Activated CD4-positive, CD25-positive, alpha-beta regulatory T cell treated with anti-CD3 and anti-CD28 coated beads, Interleukin-2, amount 50 U/mL, for 24 hours (primary cell): Measurements from ENCODE around the gene MGME1.

ENCODE experiments used
- ATAC-seq, 2 donors: fragments of 150-1000 bp; cut with Tn5 transposase; one replicate each; pipeline ENCODE4 v1.10.0; 2021; ENCODE audit warnings: mild to moderate bottlenecking in 1 of 2, moderate library complexity in 1 of 2

The MGME1 gene

DNA sequence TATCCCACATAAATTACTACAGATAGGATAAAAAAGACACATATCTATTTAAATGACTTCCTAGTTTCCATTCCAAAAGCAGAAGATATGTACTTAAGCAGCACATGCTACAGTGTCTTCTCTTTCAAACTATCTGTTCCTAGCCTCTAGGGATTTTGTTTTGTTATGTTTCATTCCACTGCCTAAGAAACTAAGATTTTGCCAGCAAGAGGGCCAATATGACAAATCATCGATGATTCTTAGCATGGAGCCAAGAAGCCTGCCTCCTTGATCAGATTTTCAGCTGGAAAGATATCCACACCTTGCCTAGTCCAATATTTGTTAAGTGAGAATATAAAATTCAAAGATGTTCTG is 7.3 kb upstream of the MGME1 start:
- no peak for ATAC-seq

DNA sequence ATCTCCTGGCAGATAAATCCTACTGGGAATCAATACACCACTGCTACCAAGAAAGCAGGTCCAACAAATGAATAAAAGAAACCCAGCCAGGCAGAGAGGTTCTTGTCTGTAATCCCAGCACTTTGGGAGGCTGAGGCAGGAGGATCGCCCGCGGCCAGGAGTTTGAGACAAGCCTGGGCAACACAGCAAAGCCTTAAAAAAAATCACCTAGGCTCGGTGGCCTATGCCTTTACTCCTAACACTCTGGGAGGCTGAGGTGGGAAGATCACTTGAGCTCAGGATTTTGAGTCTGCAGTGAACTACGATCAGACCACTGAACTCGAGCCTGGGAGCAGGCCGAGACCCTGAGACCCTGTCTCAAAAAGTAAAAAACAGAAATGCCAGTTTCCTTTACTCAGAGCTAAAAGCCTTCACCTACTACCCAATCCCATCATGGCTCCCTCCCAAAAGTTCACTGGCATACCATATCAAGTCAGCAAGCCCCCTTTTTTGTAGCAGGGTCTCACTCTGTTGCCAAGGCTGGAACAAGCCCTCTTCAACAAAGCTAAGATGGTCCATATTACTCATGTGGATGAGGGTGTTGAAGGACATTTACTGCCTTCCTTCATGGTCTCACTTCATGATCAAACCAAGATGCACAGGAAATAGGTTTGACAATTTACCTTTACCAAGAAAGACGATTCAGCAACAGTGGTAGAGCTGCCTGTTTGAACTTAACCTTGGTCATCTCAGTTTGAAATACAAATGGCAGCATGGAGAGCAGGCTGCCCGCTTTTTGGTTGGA is 5.5 kb upstream of the MGME1 start:
- ATAC-seq = no peak

DNA sequence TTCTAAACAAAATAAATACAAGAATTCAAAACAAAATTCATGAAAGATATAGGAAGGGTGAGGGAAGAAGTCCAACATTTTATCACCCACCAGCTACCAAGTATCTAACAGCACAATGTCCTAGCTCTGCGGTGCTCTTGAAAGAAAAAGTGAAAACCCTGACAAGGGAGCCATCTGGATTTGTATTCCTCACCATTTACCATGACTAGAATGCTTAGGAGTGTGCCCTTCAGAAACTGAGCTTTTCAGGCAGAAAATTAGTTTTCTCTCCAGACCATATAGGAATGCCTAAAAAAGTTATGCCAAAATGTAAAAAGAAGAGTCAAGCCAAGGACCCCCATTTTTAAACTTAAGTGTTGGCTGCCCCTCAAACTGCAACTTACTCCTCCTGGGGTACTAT is 4.7 kb upstream of the MGME1 start:
- no peak for ATAC-seq

DNA sequence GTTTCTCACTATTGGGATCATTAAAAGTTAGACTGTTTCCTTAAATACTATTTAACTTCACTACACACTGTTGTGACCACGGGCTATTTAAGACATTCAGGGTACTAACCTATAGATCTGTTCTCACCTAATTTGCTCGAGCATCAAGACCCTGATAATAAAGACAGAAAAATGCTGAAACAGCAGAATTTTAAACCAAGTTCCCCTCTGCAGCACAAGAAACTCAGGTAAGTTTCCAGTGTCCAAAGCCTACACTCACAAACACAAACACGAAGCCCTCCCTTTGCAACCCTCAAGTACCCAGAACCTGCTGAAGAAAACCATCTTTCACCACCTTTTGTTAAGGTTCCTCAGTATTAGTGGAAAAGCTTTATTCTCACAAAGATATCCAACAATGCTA is 4.2 kb upstream of the MGME1 start:
- ATAC-seq = no peak

DNA sequence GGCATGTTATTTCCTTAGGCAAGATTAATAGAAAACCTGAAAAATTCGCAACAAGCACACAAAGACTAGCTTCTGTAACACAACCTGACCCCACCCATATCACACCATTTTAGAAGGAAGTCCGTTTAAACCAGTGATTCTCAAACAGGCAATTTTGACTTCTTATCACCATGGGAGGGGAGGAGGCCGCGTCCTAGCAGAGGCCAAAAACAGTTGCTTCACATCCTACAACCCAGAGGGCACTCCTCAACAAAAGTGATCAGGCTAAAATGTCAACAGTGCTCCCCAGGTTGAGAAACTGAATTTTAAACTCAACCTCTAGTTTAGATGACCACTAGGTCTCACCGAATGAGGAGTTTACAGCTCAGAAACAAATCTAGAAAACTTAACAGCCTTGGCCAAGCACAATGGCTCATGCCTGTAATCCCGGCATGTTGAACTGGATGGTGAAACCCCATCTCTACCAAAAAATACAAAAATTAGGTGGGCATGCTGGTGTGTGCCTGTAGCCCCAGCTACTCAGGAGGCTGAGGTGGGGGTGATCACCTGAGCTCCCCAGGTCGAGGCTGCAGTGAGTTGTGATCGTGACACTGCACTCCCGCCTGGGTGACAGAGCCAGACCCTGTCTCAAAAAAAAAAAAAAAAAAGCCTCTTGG is 3.6 kb upstream of the MGME1 start:
- ATAC-seq = no peak

DNA sequence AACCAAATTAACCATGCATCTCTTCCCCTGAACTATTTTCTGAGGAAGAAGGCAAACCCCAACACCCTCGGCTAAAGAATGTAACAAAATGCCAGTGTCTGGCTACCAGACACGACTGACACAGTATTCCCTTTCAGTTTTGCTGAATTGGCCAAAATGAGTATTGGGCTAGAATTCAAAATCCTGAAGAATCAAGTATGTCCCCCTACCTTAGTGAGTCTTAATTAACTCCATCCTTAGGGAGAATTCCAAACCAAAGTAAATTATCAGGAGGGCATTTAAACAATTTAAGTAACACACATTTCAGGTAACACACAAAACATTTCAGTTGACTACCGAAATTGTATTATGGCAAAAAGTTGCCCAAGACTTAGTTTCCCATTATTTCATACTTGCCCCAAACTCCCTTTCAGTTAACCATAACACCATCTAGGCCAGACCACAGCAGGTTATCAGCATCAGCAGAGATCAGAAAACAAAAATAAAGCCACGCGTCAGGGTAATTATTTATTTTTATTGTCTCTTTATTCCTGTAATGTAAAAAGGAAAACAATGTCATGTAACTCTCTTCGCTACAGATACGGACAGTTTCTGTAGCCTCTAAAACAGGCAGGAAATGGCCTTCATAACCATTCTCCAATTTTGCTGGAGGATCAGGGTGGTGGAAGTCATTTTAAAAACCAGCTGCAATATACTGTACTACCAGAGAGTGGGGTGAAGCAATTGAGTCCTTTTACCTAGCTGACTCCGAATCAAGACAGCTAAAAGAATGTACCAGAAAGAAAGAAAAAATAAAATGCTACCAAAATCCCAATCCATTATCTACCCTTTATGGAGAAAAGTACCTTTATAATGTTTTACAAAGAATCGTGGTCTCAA is 2.1 kb upstream of the MGME1 start:
- ATAC-seq = no peak

DNA sequence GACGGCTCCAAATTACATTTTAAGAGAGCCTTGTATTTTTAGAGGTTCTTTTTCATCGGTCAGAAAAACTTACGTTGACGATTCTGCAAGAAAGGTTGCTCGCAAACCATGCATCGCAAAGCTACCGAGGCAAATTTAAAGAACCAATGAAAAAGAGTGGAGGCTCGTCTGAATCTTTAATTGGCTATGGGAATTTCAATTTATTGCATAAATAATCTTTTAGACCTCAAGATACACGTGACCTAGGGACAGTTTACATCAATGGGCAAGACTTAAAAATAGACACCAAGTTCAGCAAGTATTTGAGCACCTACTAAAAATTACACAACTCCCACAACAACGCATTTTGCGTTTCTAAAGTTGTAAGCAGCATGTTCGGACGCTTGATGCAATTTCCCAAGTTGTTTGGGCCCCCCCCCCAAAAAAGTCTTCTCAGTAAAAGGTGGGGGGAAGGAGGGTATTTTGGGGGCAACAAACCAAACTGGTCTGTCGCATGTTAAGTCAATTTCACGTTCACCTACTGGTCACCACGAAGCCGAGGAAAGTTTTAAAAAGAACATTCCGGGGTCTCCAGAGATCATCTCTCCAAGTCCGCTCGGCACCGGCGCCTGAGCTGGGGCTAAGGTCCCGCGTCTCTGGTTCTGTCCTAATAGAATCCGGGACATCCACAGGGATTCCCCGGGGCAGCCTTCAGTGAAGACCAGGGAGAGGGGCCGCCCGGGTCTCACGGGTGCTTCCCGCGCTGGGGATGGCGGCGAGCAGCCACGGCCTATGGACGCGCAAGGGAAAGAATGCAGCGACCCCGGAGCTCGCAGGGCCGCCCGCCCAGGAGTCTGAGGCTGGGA is 1.1 kb upstream of the MGME1 start:
- peak in 1 of 2 donors; percentile 1 for ATAC-seq

DNA sequence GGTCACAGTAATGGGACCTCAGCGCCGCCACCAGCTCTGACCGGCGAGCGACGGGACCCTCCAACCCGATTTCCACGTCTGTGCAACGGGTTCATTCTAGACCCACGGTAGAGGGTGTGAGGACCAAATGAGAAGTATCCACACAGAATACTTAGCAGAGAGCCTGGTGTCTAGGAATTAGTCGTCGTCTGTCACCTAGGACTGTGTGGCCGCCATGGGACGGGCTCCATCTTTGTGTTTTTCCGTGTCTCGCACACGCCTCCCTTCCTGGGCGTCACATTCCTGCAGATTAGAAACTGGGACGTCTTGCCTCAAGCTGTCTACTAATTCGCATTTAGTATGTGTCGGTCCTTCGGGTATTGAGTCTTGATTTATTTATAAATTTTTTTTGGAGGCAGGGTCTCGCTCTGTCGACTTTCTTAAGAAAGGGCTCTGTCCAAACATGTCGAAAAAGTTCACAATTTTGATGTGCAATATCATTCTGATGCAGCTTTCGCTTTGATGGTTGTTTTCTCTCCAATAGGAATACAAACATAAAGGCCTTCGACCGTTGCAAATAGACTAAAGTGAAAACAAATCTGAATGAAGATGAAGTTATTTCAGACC is 563 bp downstream of the MGME1 start:
- ATAC-seq = peak; percentile 7 to 9

DNA sequence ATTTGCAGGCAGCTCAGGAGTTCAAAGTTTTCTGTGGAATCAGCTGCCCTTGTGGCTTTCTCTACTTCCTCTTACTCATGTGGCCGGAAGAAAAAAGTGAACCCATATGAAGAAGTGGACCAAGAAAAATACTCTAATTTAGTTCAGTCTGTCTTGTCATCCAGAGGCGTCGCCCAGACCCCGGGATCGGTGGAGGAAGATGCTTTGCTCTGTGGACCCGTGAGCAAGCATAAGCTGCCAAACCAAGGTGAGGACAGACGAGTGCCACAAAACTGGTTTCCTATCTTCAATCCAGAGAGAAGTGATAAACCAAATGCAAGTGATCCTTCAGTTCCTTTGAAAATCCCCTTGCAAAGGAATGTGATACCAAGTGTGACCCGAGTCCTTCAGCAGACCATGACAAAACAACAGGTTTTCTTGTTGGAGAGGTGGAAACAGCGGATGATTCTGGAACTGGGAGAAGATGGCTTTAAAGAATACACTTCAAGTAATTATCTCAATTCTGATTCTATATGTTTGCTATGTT is 1.1 kb downstream of the MGME1 start:
- ATAC-seq = no peak

DNA sequence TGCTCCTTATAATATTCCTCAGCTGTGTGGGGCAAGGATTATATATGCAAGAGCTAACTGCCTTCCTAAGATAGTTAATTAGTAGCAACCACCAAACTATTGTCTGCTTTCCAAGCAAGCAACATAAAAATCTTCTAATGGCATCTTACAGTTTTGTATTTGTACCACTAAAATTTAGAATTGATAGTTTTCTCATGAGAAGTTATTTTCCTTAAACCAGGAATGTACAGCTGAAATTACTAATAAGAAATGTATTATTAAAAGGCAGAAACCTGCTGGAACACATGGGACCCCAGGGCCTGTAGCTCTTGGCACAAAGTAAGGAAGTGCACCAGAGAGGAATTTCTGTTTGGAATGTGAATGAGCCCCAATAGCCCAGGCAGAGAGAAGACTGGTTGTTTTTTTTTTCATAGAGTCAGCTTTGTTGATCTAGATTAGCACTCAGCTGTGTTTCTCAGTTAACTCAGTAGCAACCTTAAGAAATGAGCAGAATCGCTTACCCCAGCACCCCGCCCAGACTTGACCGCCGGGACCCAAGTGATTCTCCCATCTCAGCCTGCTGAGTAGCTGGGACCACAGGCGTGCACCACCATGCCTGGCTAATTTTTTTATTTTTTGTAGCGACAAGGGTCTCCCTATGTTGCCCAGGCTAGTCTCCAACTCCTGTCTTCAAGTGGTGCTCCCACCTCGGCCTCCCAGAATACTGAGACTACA is 2.6 kb downstream of the MGME1 start:
- ATAC-seq = no peak

DNA sequence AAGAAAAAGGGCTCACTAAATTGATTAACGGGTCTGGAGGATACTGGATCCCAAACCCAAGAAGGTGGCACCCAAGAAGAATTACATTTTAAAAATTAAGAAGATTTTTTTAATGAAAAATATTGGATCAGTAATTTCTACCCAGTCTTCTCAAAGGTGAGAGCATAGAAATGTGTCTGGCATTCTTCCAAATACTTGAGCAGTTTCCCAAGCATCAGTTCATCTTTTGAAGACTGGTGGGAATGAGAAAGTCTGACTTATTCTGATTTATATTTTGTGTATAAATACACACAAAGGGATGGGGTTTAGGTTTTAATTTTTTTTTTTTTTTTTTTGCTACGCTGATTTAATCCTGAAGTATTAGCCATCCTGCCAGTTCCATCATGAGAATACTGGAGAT is 3.3 kb downstream of the MGME1 start:
- ATAC-seq = no peak

DNA sequence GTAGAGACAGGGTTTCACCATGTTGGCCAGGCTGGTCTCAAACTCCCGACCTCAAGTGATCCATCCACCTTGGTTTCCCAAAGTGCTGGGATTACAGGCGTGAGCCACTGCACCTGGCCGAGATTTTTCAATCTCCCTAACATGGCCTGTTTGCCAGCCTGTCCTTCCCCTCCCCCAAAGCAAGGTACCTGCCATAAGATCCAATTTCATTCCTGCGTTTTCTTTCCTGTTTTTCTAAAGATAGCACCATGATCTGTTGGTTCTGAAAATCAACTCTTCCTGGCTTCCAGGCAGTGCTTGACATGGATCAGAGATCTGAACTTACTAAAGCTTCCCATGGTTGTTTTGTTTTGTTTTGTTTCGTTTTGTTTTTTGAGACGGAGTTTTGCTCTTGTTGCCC is 7.5 kb downstream of the MGME1 start:
- no peak for ATAC-seq

DNA sequence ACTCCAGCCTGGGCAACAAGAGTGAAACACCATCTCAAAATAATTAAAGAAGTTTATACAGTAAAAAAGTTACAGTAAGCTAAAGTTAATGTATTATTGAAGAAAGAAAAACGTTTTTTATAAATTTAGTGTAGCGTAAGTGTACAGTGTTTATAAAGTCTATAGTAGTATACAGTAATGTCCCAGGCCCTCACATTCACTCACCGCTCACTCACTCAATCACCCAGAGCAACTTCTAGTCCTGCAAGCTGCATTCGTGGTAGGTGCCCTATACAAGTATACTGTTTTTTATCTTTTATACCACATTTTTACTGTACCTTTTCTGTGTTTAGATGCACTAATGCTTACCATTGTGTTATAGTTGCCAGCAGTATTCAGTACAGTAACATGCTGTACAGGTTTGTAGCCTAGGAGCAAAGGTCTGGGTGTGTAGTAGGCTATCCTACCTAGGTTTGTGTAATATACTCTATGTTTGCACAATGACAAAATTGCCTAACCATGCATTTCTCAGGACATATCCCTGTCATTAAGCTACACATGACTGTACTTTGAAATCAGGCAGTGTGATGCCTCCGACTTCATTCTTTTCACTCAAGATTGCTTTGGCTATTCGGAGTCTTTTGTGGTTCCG is 16.7 kb downstream of the MGME1 start:
- ATAC-seq = no peak

DNA sequence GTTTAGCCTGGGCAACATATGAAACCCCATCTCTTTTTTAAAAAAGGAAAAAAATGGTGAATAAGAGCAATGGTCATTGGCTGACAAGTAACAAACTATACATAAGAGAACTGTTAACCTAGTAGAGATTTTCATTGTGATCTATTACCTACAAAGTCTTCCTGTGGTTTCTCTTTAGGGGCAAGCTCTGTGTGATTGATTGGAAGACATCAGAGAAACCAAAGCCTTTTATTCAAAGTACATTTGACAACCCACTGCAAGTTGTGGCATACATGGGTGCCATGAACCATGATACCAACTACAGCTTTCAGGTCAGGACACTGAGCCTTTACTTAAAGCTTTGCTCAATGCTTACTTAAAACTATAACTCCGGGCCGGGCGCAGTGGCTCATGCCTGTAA is 19.2 kb downstream of the MGME1 start:
- no peak for ATAC-seq

DNA sequence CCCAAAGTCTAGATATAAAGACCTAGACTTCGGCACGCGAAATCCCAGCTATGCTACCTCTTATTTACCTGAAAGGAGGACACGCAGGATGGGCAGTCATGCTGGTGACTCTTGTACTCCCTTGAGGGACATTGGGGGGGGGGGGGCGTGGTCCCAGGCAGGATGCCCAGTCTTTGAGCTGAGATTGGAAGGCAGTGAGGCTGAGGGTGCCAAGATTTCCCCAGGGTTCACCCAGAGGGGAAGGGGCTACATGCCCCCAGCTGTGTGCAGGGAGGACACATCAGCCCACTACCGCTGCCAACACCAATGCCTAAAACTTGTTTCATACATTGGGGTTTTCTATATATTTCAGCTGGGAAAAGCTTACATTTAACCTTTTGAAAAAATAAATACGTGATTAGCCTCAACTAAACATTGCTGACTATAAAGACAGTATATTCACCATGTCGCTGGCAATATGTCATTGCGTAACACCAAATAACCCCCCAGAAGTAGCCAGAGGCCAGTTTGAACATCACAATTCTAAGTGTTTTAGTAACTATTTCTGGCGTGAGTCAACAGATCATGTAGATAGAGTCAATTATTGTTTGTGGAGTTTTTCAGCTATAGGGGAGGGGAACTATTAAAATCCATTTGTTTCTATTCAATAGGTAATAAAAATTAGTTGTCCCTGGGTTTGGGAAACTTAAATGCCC is 21.6 kb downstream of the MGME1 start:
- ATAC-seq = no peak

DNA sequence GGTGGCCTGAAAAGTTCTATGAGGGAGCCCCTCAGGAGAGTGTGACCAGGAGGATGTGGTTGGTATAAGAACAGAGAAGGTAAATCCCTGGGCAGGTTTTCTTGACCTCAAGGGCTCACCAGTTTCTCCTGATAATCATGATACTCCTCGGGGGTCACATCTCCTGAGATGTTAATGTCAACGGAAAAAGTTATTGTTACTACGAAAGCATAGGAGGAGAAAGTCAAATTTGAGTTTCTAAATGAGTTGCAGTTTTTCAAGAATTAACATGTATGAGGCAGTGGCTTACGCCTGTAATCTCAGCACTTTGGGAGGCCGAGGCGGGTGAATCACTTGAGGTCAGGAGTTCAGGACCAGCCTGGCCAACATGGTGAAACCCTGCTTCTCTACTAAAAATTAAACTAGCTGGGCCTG is 23.4 kb downstream of the MGME1 start:
- ATAC-seq = peak; percentile 82 to 88

DNA sequence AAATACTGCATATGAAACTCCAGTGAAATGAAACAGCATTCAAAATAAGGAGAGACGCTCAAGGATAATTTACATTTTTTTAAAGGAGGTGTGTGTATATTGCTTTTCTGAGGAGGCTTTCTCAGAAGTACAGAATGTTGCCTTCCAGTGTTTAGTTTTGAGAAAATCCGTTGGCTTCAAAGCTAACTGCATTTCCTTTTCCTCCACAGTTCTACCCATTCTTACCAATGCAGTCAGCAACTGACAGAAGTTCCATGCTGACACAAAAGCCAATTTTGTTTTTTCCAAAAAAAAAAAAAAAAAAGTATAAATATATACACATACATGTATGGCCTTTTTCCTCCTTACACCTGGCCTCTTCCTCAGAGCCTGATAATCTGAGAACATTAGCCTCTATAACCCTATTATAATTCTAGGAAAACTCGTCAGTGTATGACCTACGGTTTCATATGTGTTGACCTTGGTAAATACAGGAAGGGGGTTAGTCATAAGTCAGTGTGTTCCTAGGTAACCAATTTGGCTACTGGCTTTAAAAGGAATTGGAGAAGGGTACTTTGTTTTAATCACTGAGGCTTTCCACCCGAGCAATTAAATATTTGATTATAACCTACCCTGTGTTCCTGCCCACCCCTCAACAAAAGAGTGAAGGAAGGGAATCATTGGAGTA is 24.2 kb downstream of the MGME1 start:
- no peak for ATAC-seq

DNA sequence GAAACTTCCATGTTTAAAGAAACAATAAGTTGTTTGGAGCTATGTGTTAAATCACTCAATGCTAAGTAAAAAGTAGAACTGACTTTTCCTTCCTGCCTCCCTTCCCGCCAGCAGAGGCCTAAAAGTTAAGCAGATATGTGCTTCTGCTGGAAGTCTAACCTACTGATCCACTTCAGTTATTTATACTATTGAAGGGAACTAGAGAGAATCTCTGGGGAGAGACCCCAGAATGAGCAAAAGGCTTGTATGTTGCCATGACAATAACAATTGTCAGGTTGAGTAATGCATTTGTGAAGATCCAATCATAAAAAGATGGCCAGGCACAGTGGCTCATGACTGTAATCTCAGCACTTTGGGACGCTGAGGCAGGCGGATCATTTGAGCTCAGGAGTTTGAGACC is 24.7 kb downstream of the MGME1 start:
- no peak for ATAC-seq

DNA sequence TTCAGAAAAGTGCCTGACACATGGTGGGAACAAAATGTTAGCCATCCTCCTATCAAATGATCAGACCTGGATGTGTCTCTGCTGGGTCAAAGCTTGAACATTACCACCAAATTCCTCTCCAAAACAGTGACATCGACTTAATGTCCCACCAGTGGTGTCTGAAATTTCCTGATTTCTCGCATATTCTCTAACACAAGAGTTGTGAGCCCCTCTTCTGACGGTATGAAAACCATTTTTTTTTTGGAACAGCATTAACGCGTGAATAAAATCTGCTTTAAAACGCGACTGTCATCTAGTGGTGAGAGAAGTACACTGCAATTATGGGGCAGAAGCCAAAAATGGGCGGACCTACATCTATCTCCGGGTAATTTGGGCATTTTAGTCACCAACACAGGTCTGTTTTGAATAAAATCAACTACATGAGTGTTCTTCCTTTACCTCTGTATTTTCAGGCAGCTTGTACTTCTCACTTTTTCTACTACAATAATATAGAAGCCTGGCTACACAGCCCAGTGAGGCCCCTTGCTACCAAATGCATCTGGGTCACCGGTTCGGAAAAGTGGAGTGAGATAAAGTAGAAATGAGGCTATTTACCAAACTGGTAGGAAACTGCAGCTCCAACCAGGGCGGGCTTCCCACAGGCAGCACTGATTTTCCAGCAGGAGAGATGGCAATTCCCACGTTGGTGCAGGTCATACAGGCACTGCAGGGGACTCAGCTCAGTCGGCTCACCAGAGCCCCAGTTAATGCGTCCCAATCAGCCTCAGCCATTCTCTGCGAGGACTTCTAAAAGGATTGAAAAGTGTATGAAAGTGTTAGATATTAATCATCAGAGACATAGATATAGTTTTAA is 27.4 kb downstream of the MGME1 start:
- ATAC-seq = peak; percentile 55
